Nephron (organoid): ENCODE measurements around the gene MARVELD2.
"Not testable (repeated sequence)": the region's sequence is repeated elsewhere in the genome, so short reads cannot be mapped to it uniquely, and the experiment has no call there.

Source experiments
- H3K27ac Mint-ChIP-seq, 3 experiments: 2 replicates each; pipeline ENCODE4 v1.8.0; 2020; ENCODE audit warnings: mixed read lengths in 3 of 3, mild to moderate bottlenecking in 2 of 3, moderate library complexity in 1 of 3
- H3K27me3 Mint-ChIP-seq: 2 replicates; pipeline ENCODE4 v1.8.0; 2021; ENCODE audit warnings: low read depth, mild to moderate bottlenecking, moderate library complexity, mixed read lengths
- H3K36me3 Mint-ChIP-seq: 2 replicates; pipeline ENCODE4 v1.8.0; 2020; ENCODE audit warnings: low read depth, mixed read lengths
- H3K4me1 Mint-ChIP-seq: 2 replicates; pipeline ENCODE4 v1.8.0; 2020; ENCODE audit warnings: mixed read lengths
- H3K4me3 Mint-ChIP-seq, 3 experiments: 2 replicates each; pipeline ENCODE4 v1.8.0; 2020; ENCODE audit warnings: mild to moderate bottlenecking in 3 of 3, mixed read lengths in 3 of 3, moderate library complexity in 2 of 3
- H3K9me3 Mint-ChIP-seq: 2 replicates; pipeline ENCODE4 v1.8.0; 2020; ENCODE audit warnings: mixed read lengths
- TF ChIP-seq, protein P1 (sequence below), 3 experiments: fragments of 200-600 bp; sonication (generic); IDR thresholded peaks; one replicate each; pipeline ENCODE4 v1.5.0; 2021; ENCODE audit warnings: antibody characterized with exemption in 3 of 3; ENCODE audit not compliant: unreplicated experiment in 3 of 3

The MARVELD2 gene

DNA sequence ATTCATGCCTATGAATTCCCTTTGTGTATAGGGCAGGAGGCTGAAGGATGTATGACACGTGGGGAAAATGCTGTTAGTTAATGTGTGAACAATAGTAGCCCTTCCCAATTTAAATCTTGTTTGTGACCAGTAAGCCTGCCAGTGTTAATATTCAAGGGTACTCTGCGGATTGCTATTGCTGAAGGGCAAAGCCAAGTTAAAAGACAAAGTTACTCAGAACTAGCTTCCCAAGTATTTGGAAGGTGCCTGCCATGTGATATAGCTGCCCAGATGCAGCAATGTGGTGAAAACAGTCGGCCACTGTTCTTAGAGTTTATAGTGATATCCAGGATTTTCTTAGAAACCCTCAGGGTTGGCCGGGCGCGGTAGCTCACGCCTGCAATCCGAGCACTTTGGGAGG lies 34.6 kb downstream of the MARVELD2 start:
- TF ChIP-seq, protein P1, sequence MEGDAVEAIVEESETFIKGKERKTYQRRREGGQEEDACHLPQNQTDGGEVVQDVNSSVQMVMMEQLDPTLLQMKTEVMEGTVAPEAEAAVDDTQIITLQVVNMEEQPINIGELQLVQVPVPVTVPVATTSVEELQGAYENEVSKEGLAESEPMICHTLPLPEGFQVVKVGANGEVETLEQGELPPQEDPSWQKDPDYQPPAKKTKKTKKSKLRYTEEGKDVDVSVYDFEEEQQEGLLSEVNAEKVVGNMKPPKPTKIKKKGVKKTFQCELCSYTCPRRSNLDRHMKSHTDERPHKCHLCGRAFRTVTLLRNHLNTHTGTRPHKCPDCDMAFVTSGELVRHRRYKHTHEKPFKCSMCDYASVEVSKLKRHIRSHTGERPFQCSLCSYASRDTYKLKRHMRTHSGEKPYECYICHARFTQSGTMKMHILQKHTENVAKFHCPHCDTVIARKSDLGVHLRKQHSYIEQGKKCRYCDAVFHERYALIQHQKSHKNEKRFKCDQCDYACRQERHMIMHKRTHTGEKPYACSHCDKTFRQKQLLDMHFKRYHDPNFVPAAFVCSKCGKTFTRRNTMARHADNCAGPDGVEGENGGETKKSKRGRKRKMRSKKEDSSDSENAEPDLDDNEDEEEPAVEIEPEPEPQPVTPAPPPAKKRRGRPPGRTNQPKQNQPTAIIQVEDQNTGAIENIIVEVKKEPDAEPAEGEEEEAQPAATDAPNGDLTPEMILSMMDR (IDR thresholded peaks at IDR 0.05; ENCODE audit: unreplicated experiment in 3 of 3): no peak
- Mint-ChIP-seq H3K4me1 (no peaks in the 10 kb centered on the region), H3K36me3 (no peaks in the 10 kb centered on the region), H3K27me3 (no peaks in the 10 kb centered on the region), H3K9me3 (no peaks in the 10 kb centered on the region), H3K4me3 (no peak overlapping the region), H3K27ac (peak overlapping the region in 1 of 3 experiments; percentile 76)

DNA sequence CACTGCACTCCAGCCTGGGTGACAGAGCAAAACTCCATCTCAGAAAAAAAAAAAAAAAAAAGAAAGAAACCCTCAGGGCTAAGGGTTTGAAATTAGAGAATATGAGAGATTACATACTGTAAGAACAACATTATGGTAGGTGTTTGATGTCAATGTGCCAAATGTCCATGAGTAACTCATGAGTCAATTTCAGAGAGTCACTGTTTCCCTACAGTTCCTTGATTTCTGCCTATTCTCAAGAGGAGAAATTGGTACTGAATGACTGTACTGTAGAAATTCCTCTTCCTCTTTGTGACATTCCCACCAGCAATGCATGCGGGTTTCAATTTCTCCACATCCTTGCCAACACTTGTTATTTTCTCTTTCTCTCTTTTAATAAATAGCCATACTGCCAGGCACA lies 35.2 kb downstream of the MARVELD2 start:
- TF ChIP-seq, protein P1 (IDR thresholded peaks at IDR 0.05; ENCODE audit: unreplicated experiment in 3 of 3): no peak
- no peak overlapping the region for H3K27ac Mint-ChIP-seq
- no peaks in the 10 kb centered on the region for H3K4me1 Mint-ChIP-seq

DNA sequence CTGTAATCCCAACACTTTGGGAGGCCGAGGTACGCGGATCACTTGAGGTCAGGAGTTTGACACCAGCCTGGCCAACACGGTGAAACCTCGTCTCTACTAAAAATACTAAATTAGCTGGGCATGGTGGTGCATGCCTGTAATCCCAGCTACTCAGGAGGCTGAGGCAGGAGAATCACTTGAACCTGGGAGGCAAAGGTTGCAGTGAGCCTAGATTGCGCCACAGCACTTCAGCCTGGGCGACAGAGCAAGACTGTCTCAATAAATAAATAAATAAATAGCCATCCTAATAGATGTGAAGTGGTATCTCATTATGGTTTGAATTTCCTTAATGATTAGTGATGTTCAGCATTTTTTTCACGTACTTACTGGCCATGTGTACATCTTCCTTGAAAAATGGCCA lies 35.6 kb downstream of the MARVELD2 start:
- H3K36me3 Mint-ChIP-seq, H3K9me3 Mint-ChIP-seq, H3K27ac Mint-ChIP-seq, H3K4me1 Mint-ChIP-seq, H3K27me3 Mint-ChIP-seq, H3K4me3 Mint-ChIP-seq: not testable (repeated sequence)

More for the DNA sequence above, 35.2 kb downstream of the MARVELD2 start:
- Mint-ChIP-seq H3K36me3 (no peaks in the 10 kb centered on the region), H3K4me3 (no peak overlapping the region), H3K9me3 (no peaks in the 10 kb centered on the region), H3K27me3 (no peaks in the 10 kb centered on the region)

DNA sequence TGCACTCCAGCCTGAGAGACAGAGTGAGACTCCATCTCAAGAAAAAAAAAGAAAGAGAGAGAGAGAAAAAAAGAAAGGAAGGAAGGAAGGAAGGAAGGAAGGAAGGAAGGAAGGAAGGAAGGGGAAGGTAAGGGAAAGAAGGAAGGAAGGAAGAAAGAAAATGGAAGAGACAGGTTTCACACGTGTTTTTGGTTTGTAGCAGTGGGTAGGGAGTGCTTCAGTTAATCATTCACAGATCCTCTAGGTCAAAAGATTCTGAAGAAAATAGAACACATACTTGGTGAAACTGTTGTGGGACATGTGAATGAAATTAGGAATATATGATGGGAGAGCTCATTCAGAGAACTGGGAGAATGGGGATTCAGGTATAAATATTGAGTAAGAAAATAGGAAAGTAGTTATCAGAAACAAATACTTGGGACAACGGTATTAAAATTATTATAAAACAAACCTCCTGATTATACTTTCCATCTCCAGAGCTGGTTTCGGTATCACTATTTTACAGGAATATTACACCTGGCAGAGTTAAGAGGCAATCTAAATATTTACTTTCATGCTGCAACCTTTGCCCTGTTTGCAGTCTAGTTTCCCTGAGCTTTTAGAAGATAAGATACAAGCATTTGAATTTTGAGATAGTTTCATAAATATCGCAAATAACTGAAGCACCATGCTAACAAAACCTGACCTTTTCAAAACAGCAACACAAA lies 37.2 kb downstream of the MARVELD2 start:
- TF ChIP-seq, protein P1 (IDR thresholded peaks at IDR 0.05; ENCODE audit: unreplicated experiment in 3 of 3): no peak
- H3K4me3 Mint-ChIP-seq: no peak overlapping the region
- no peaks in the 10 kb centered on the region for H3K4me1 Mint-ChIP-seq
- no peaks in the 10 kb centered on the region for H3K36me3 Mint-ChIP-seq
- peak overlapping the region in 2 of 3 experiments; percentile 32 to 48 for H3K27ac Mint-ChIP-seq
- H3K9me3 Mint-ChIP-seq: peaks cover 3% of the 10 kb centered on the region
- H3K27me3 Mint-ChIP-seq: no peaks in the 10 kb centered on the region

DNA sequence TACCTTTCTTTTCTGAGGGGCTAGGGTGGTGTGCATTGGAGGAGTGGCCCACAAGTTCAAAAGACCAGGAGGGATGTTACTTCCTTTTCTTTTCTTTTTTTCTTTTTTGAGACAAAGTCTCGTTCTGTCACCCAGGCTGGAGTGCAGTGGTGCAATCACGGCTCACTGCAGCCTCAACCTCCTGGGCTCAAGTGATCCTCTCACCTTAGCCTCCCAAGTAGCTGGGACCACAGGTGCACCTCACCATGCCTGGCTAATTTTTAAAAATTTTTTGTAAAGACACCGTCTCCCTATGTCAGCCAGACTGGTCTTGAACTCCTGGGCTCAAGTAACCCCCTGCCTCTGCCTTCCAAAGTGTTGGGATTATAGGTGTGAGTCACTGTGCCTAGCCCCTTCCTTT lies 38.6 kb downstream of the MARVELD2 start:
- not testable (repeated sequence) for H3K9me3 Mint-ChIP-seq, H3K4me3 Mint-ChIP-seq, H3K4me1 Mint-ChIP-seq, H3K27ac Mint-ChIP-seq, H3K36me3 Mint-ChIP-seq, H3K27me3 Mint-ChIP-seq

DNA sequence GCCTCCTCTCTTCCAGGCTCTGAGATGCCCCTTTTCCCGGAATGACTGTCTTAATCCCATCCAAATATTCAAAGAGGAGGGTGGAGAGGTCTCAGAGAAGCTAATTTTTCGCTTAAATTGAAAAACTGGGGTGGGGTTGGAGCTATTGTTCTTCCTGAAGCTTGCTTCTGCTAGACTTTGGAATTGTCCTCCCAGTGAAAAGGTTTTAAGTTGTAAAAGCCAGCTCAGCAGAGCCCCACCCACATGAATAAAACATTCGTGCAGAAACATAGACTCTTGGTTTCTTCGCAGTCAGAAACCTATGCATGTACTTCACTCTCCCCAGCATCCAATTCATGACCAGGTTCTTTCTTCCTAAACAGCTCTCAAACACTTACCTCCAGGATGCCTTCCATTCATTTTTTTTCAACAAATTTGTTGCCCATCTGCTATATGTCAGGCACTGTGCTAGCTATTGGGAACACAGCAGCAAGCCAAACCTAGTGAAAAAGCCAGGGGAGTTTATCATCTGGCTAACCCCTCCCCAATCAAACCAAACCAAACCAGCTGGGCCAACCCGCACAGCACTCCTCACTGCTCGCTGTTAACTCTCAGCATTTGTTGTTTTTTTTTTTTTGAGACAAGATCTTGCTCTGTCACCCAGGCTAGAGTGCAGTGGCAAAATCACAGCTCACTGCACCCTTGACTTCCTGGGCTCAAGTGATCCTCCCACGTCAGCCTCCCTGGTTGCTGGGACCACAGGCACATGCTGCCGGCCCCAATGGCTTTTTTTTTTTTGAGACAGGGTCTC lies 39.7 kb downstream of the MARVELD2 start:
- H3K4me1 Mint-ChIP-seq: no peaks in the 10 kb centered on the region
- H3K36me3 Mint-ChIP-seq: no peaks in the 10 kb centered on the region
- H3K9me3 Mint-ChIP-seq: peaks cover 12% of the 10 kb centered on the region
- TF ChIP-seq, protein P1 (IDR thresholded peaks at IDR 0.05; ENCODE audit: unreplicated experiment in 3 of 3): no peak
- H3K27me3 Mint-ChIP-seq: no peaks in the 10 kb centered on the region
- H3K4me3 Mint-ChIP-seq: no peak overlapping the region
- peak overlapping the region in 1 of 3 experiments; percentile 24 for H3K27ac Mint-ChIP-seq

DNA sequence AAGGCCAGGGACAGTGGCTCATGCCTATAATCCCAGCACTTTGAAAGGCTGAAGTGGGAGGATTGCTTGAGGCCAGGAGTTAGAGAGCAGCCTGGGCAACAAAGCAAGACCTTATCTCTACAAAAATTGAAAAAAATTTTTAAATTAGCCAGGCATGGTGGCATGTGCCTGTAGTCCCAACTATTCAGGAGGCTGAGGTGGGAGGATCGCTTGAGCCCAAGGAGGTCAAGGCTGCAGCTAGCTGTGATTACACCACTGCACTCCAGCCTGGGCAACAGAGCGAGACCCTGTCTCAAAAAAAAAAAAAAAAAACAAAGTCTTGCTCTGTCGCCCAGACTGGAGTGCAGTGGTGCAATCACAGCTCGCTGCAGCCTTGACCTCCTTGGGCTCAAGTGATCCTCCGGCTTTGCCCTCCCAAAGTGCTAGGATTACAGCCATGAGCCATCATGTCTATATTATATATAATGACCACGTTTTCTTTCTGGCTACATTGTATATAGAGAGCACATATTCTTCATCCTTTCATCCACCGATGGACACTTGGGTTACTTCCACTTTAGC lies 40.6 kb downstream of the MARVELD2 start:
- H3K27me3 Mint-ChIP-seq, H3K36me3 Mint-ChIP-seq, H3K27ac Mint-ChIP-seq, H3K4me3 Mint-ChIP-seq, H3K4me1 Mint-ChIP-seq: not testable (repeated sequence)
- peaks cover 12% of the 10 kb centered on the region for H3K9me3 Mint-ChIP-seq
